Measurements from ENCODE around the gene ZXDC. TPM values are rescaled to one million over a fixed set of nuclear protein-coding genes. Genes with fewer than 3 reads are reported as not detected.

The ZXDC gene
- total and polyA plus RNA-seq, 2 experiments from 2014 or later, result 24.1 to 25.0 TPM

GRCh38 chr3:126451511-126451910 is 24.2 kb downstream of the ZXDC start:
- no peak overlapping the region for H3K4me2 ChIP-seq
- no peaks in the 10 kb centered on the region for H3K9me2 ChIP-seq (replicated peaks; ENCODE audit: insufficient read depth)
- no peak overlapping the region for H3K4me3 ChIP-seq
- H3K4me1 ChIP-seq (ENCODE audit: insufficient read depth), result no peaks in the 10 kb centered on the region
- DNase-seq (ENCODE audit: low spot score), result no peak
- 94% methylated on average over 12 of the region's 12 CpGs for WGBS (ENCODE audit: low lambda C conversion rate, missing lambda C conversion rate)
- no peak overlapping the region for H3K27ac ChIP-seq
- no peak for TF ChIP-seq EZH2phosphoT487 (IDR thresholded peaks at IDR 0.05; ENCODE audit: low read depth, severe bottlenecking, unreplicated experiment)
- no peak for TF ChIP-seq EZH2 (IDR thresholded peaks at IDR 0.05; ENCODE audit: borderline replicate concordance)
- TF ChIP-seq, protein P1, sequence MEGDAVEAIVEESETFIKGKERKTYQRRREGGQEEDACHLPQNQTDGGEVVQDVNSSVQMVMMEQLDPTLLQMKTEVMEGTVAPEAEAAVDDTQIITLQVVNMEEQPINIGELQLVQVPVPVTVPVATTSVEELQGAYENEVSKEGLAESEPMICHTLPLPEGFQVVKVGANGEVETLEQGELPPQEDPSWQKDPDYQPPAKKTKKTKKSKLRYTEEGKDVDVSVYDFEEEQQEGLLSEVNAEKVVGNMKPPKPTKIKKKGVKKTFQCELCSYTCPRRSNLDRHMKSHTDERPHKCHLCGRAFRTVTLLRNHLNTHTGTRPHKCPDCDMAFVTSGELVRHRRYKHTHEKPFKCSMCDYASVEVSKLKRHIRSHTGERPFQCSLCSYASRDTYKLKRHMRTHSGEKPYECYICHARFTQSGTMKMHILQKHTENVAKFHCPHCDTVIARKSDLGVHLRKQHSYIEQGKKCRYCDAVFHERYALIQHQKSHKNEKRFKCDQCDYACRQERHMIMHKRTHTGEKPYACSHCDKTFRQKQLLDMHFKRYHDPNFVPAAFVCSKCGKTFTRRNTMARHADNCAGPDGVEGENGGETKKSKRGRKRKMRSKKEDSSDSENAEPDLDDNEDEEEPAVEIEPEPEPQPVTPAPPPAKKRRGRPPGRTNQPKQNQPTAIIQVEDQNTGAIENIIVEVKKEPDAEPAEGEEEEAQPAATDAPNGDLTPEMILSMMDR (IDR thresholded peaks at IDR 0.05; ENCODE audit: poor library complexity), result no peak
- H3K27me3 ChIP-seq, result no peaks in the 10 kb centered on the region
- H3K9me3 ChIP-seq (ENCODE audit: low read depth), result no peaks in the 10 kb centered on the region
- H3K79me2 ChIP-seq, result peaks cover 12% of the 10 kb centered on the region
- H3K36me3 ChIP-seq (replicated peaks; ENCODE audit: insufficient read depth, low read depth), result no peaks in the 10 kb centered on the region
- peaks cover 7% of the 10 kb centered on the region for H4K20me1 ChIP-seq (ENCODE audit: insufficient read depth, poor library complexity, severe bottlenecking)
- no peak overlapping the region for H2AFZ ChIP-seq

GRCh38 chr3:126450744-126451143 is 24.9 kb downstream of the ZXDC start:
- no peaks in the 10 kb centered on the region for H3K9me2 ChIP-seq (replicated peaks; ENCODE audit: insufficient read depth)
- H4K20me1 ChIP-seq (ENCODE audit: insufficient read depth, poor library complexity, severe bottlenecking), result peaks cover 2% of the 10 kb centered on the region
- no peaks in the 10 kb centered on the region for H3K27me3 ChIP-seq
- H3K36me3 ChIP-seq (replicated peaks; ENCODE audit: insufficient read depth, low read depth), result no peaks in the 10 kb centered on the region
- no peak for DNase-seq (ENCODE audit: low spot score)
- no peak overlapping the region for H3K4me2 ChIP-seq
- H3K4me1 ChIP-seq (ENCODE audit: insufficient read depth), result no peaks in the 10 kb centered on the region
- H3K4me3 ChIP-seq, result no peak overlapping the region
- TF ChIP-seq, protein P1 (IDR thresholded peaks at IDR 0.05; ENCODE audit: poor library complexity), result no peak
- TF ChIP-seq EZH2 (IDR thresholded peaks at IDR 0.05; ENCODE audit: borderline replicate concordance) (no peak), EZH2phosphoT487 (IDR thresholded peaks at IDR 0.05; ENCODE audit: low read depth, severe bottlenecking, unreplicated experiment) (no peak)
- 99% methylated on average over 3 of the region's 3 CpGs for WGBS (ENCODE audit: low lambda C conversion rate, missing lambda C conversion rate)
- no peaks in the 10 kb centered on the region for H3K9me3 ChIP-seq (ENCODE audit: low read depth)
- peaks cover 8% of the 10 kb centered on the region for H3K79me2 ChIP-seq
- no peak overlapping the region for H3K27ac ChIP-seq
- H2AFZ ChIP-seq, result no peak overlapping the region

- Histone ChIP-seq H3K36me3 (replicated peaks; ENCODE audit: insufficient read depth, low read depth) (no peaks in the 10 kb centered on the region), H3K79me2 (peaks cover 8% of the 10 kb centered on the region)
- 83% methylated on average over 9 of the region's 9 CpGs for WGBS (ENCODE audit: low lambda C conversion rate, missing lambda C conversion rate)
Observed at GRCh38 chr3:126450219-126450618, 25.5 kb downstream of the ZXDC start.

More at GRCh38 chr3:126450219-126450618, 25.5 kb downstream of the ZXDC start:
- Histone ChIP-seq H3K9me2 (replicated peaks; ENCODE audit: insufficient read depth) (no peaks in the 10 kb centered on the region), H3K27ac (no peak overlapping the region), H3K4me2 (no peak overlapping the region), H3K4me3 (no peak overlapping the region), H3K4me1 (ENCODE audit: insufficient read depth) (no peaks in the 10 kb centered on the region), H4K20me1 (ENCODE audit: insufficient read depth, poor library complexity, severe bottlenecking) (no peaks in the 10 kb centered on the region), H2AFZ (no peak overlapping the region), H3K27me3 (no peaks in the 10 kb centered on the region), H3K9me3 (ENCODE audit: low read depth) (no peaks in the 10 kb centered on the region)
- no peak for DNase-seq (ENCODE audit: low spot score)
- TF ChIP-seq EZH2phosphoT487 (IDR thresholded peaks at IDR 0.05; ENCODE audit: low read depth, severe bottlenecking, unreplicated experiment) (no peak), EZH2 (IDR thresholded peaks at IDR 0.05; ENCODE audit: borderline replicate concordance) (no peak)
- TF ChIP-seq, protein P1 (IDR thresholded peaks at IDR 0.05; ENCODE audit: poor library complexity), result no peak
